WTC11 (cell line): ENCODE results near the gene RBM38. TPM values are rescaled to one million over a fixed set of nuclear protein-coding genes. Genes with fewer than 3 reads are reported as not detected.
"Not testable (repeated sequence)": the region's sequence is repeated elsewhere in the genome, so short reads cannot be mapped to it uniquely, and the experiment has no call there.

Source experiments
- ATAC-seq: fragments of 200-7000 bp; cut with Tn5 transposase; 2 replicates; pipeline ENCODE4 v1.10.0; 2021; ENCODE audit warnings: mild to moderate bottlenecking, moderate library complexity
- CTCF ChIA-PET: fragments of 300-600 bp; sonication (Branson Sonifier 250); formaldehyde crosslinking; loops from one replicate; lab custom pipeline; 2021; ENCODE audit warnings: antibody characterized with exemption; lab: Charles Lee
- POLR2A ChIA-PET: fragments of 350-600 bp; sonication (Branson Sonifier 250); formaldehyde crosslinking; loops from one replicate; lab custom pipeline; 2021; ENCODE audit warnings: antibody characterized with exemption; lab: Charles Lee
- DNase-seq: peaks from one replicate; pipeline ENCODE4 v3.0.0; 2021; ENCODE audit warnings: low spot score
- H3K27ac Mint-ChIP-seq: 2 replicates; pipeline ENCODE4 v1.8.0; 2021; ENCODE audit warnings: mixed read lengths
- H3K27me3 Mint-ChIP-seq: 2 replicates; pipeline ENCODE4 v1.8.0; 2021; ENCODE audit warnings: low read depth, mild to moderate bottlenecking, moderate library complexity, mixed read lengths
- H3K36me3 Mint-ChIP-seq: 2 replicates; pipeline ENCODE4 v1.8.0; 2021; ENCODE audit warnings: mixed read lengths
- H3K4me1 Mint-ChIP-seq: 2 replicates; pipeline ENCODE4 v1.8.0; 2022; ENCODE audit warnings: mixed read lengths
- H3K4me3 Mint-ChIP-seq: 2 replicates; pipeline ENCODE4 v1.8.0; 2021; ENCODE audit warnings: mild to moderate bottlenecking, moderate library complexity, mixed read lengths
- H3K9me3 Mint-ChIP-seq: 2 replicates; pipeline ENCODE4 v1.8.0; 2021; ENCODE audit warnings: mixed read lengths
- AFF4 ChIP-seq: sonication (generic); formaldehyde crosslinking; IDR thresholded peaks from 2 replicates; pipeline ENCODE4 v1.8.1; 2023; ENCODE audit warnings: mild to moderate bottlenecking, missing genetic modification reagents, borderline replicate concordance
- ATF1 ChIP-seq: sonication (generic); formaldehyde crosslinking; IDR thresholded peaks from 2 replicates; pipeline ENCODE4 v1.8.1; 2023; ENCODE audit warnings: mild to moderate bottlenecking, moderate library complexity, missing genetic modification reagents
- GABPB1 ChIP-seq: sonication (generic); formaldehyde crosslinking; IDR thresholded peaks from 2 replicates; pipeline ENCODE4 v1.8.1; 2023; ENCODE audit warnings: mild to moderate bottlenecking, missing genetic modification reagents
- GRHL2 ChIP-seq: fragments of 250-450 bp; sonication (Bioruptor Pico); IDR thresholded peaks from 2 replicates; pipeline ENCODE4 v1.8.0; 2022; ENCODE audit warnings: mild to moderate bottlenecking, moderate library complexity; ENCODE audit not compliant: insufficient replicate concordance, severe bottlenecking
- IRF2 ChIP-seq: sonication (generic); formaldehyde crosslinking; IDR thresholded peaks from 2 replicates; pipeline ENCODE4 v1.8.0; 2022; ENCODE audit warnings: low read depth, missing genetic modification reagents, borderline replicate concordance
- JUN ChIP-seq: sonication (generic); formaldehyde crosslinking; IDR thresholded peaks from 2 replicates; pipeline ENCODE4 v1.8.0; 2023; ENCODE audit warnings: mild to moderate bottlenecking, missing genetic modification reagents
- MAX ChIP-seq: sonication (generic); formaldehyde crosslinking; IDR thresholded peaks from 2 replicates; pipeline ENCODE4 v1.8.0; 2022; ENCODE audit warnings: mild to moderate bottlenecking, missing genetic modification reagents
- NFATC4 ChIP-seq: fragments of 250-450 bp; sonication (Bioruptor Pico); IDR thresholded peaks from 2 replicates; pipeline ENCODE4 v1.9.0; 2021; ENCODE audit warnings: mild to moderate bottlenecking
- NFYB ChIP-seq: sonication (generic); formaldehyde crosslinking; conservative IDR thresholded peaks from 2 replicates; pipeline ENCODE4 v1.8.0; 2022; ENCODE audit warnings: low read depth, missing genetic modification reagents
- SMAD4 ChIP-seq: sonication (generic); formaldehyde crosslinking; IDR thresholded peaks from 2 replicates; pipeline ENCODE4 v1.8.0; 2022; ENCODE audit warnings: mild to moderate bottlenecking, missing genetic modification reagents
- SP1 ChIP-seq: sonication (generic); formaldehyde crosslinking; conservative IDR thresholded peaks from 2 replicates; pipeline ENCODE4 v1.8.1; 2022; ENCODE audit warnings: missing genetic modification reagents
- TCF7 ChIP-seq: sonication (generic); formaldehyde crosslinking; IDR thresholded peaks from 2 replicates; pipeline ENCODE4 v1.8.0; 2022; ENCODE audit warnings: mild to moderate bottlenecking, low read depth, missing genetic modification reagents, moderate library complexity
- USF2 ChIP-seq: sonication (generic); formaldehyde crosslinking; IDR thresholded peaks from 2 replicates; pipeline ENCODE4 v1.8.1; 2023; ENCODE audit warnings: mild to moderate bottlenecking, missing genetic modification reagents, moderate library complexity
- ZNF138 ChIP-seq: sonication (generic); formaldehyde crosslinking; conservative IDR thresholded peaks from 2 replicates; pipeline ENCODE4 v1.8.1; 2022; ENCODE audit warnings: mild to moderate bottlenecking, moderate library complexity, missing genetic modification reagents
- ZNF423 ChIP-seq: fragments of 250-450 bp; sonication (Bioruptor Pico); IDR thresholded peaks from 2 replicates; pipeline ENCODE4 v2.1.2; 2022; ENCODE audit warnings: mild to moderate bottlenecking, moderate library complexity
- total RNA-seq: library from RNA; stranded (reverse); gene quantifications from 3 replicates; pipeline ENCODE4 v1.2.3, GENCODE V29; 2021
- TF ChIP-seq, protein P1 (sequence below): sonication (generic); formaldehyde crosslinking; IDR thresholded peaks from 2 replicates; pipeline ENCODE4 v1.8.0; 2023; ENCODE audit warnings: mild to moderate bottlenecking, missing genetic modification reagents
- TF ChIP-seq, protein P2 (sequence below): fragments of 250-450 bp; sonication (Bioruptor Pico); IDR thresholded peaks from 2 replicates; pipeline ENCODE4 v1.9.0; 2021; ENCODE audit warnings: moderate library complexity, mild to moderate bottlenecking, inconsistent platforms, borderline replicate concordance
- TF ChIP-seq, protein P3 (sequence below): sonication (generic); formaldehyde crosslinking; IDR thresholded peaks from 2 replicates; pipeline ENCODE4 v1.8.1; 2023; ENCODE audit warnings: mild to moderate bottlenecking, missing genetic modification reagents

Gene RBM38
- total RNA-seq, 1 experiment from 2014 or later, result 69.0 TPM

GRCh38 chr20:57348922-57349574, 42.1 kb upstream of the RBM38 start:
- H3K4me3 Mint-ChIP-seq, ATAC-seq, H3K27me3 Mint-ChIP-seq, DNase-seq, H3K9me3 Mint-ChIP-seq, H3K27ac Mint-ChIP-seq: not testable (repeated sequence)
- ChIA-PET CTCF (interaction anchor here (0.9 to 7.0 kb wide), 6 partner anchors 16 to 259 kb away, joined by 3 to 26 read pairs (median 16); partner anchors contain the start of gene SPO11), POLR2A (interaction anchor here (1.0 kb wide), 1 partner anchor 42 kb away, joined by 4 read pairs; the partner anchor contains the start of gene RBM38)
- Mint-ChIP-seq H3K36me3 (peaks cover 14% of the 10 kb centered on the region), H3K4me1 (peaks cover 11% of the 10 kb centered on the region)
- peak; percentile 28; the same call in 1 of the 2 replicates for TF ChIP-seq NFYB (CRISPR knock-in tag)

DNA sequence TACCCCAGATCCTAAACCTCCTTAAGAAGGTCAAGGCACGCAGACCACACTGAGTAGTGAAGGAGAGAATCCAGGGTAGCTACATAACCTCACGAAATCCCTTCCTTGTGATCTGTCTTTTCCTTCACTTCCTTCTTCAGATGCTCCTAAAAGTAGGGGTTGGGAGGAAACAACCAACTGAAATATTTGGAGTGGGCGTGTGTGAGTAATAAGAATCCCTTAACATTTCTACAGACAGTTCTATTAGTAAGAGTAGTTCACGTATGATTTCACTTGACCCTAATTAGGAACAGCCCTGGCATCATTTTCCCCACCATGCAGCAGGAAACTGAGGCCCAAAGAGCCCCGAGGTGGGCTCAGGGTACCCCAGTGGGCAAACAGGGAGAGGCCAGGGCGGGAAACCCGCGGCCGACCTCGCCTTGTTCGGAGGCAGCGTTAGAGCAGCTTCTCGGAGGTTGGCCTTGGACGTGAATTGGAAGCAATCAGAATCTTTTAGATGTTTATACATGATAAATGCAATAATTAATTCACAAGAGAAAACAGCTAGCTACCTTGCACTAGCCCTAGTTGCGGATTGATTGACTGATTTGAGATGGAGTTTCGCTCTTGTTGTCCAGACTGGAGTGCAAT, 41.0 kb upstream of the RBM38 start:
- H3K4me1 Mint-ChIP-seq, result peaks cover 11% of the 10 kb centered on the region
- ATAC-seq (no peak), DNase-seq (no peak)
- peaks cover 24% of the 10 kb centered on the region for H3K36me3 Mint-ChIP-seq
- H3K27ac Mint-ChIP-seq, result no peak overlapping the region
- ChIA-PET POLR2A (no interaction called here), CTCF (interaction anchor here (0.6 to 7.0 kb wide), 4 partner anchors 17 to 260 kb away, joined by 3 to 20 read pairs (median 16); partner anchors contain the start of gene SPO11)
- peaks cover 5% of the 10 kb centered on the region; the same call in 1 of the 2 replicates for H3K9me3 Mint-ChIP-seq
- H3K4me3 Mint-ChIP-seq, result peak overlapping the region; percentile 42
- H3K27me3 Mint-ChIP-seq, result peaks cover 6% of the 10 kb centered on the region
- no peak for TF ChIP-seq ATF1 (CRISPR knock-in tag)
- no peak for TF ChIP-seq MAX (CRISPR knock-in tag)
- no peak for TF ChIP-seq ZNF138 (CRISPR knock-in tag)
- no peak for TF ChIP-seq JUN
- TF ChIP-seq GABPB1, result no peak
- no peak for TF ChIP-seq ZNF423 (CRISPR knock-in tag)
- TF ChIP-seq TCF7, result no peak
- no peak for TF ChIP-seq IRF2 (CRISPR knock-in tag)
- TF ChIP-seq NFATC4, result no peak
- no peak for TF ChIP-seq USF2 (CRISPR knock-in tag)
- TF ChIP-seq GRHL2 (CRISPR knock-in tag), result no peak
- TF ChIP-seq, protein P1, sequence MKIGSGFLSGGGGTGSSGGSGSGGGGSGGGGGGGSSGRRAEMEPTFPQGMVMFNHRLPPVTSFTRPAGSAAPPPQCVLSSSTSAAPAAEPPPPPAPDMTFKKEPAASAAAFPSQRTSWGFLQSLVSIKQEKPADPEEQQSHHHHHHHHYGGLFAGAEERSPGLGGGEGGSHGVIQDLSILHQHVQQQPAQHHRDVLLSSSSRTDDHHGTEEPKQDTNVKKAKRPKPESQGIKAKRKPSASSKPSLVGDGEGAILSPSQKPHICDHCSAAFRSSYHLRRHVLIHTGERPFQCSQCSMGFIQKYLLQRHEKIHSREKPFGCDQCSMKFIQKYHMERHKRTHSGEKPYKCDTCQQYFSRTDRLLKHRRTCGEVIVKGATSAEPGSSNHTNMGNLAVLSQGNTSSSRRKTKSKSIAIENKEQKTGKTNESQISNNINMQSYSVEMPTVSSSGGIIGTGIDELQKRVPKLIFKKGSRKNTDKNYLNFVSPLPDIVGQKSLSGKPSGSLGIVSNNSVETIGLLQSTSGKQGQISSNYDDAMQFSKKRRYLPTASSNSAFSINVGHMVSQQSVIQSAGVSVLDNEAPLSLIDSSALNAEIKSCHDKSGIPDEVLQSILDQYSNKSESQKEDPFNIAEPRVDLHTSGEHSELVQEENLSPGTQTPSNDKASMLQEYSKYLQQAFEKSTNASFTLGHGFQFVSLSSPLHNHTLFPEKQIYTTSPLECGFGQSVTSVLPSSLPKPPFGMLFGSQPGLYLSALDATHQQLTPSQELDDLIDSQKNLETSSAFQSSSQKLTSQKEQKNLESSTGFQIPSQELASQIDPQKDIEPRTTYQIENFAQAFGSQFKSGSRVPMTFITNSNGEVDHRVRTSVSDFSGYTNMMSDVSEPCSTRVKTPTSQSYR (CRISPR knock-in tag), result no peak
- no peak for TF ChIP-seq AFF4 (CRISPR knock-in tag)
- TF ChIP-seq SMAD4, result no peak
- TF ChIP-seq, protein P2, sequence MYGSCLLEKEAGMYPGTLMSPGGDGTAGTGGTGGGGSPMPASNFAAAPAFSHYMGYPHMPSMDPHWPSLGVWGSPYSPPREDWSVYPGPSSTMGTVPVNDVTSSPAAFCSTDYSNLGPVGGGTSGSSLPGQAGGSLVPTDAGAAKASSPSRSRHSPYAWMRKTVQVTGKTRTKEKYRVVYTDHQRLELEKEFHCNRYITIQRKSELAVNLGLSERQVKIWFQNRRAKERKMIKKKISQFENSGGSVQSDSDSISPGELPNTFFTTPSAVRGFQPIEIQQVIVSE, result no peak
- TF ChIP-seq SP1 (CRISPR knock-in tag), result no peak
- TF ChIP-seq, protein P3, sequence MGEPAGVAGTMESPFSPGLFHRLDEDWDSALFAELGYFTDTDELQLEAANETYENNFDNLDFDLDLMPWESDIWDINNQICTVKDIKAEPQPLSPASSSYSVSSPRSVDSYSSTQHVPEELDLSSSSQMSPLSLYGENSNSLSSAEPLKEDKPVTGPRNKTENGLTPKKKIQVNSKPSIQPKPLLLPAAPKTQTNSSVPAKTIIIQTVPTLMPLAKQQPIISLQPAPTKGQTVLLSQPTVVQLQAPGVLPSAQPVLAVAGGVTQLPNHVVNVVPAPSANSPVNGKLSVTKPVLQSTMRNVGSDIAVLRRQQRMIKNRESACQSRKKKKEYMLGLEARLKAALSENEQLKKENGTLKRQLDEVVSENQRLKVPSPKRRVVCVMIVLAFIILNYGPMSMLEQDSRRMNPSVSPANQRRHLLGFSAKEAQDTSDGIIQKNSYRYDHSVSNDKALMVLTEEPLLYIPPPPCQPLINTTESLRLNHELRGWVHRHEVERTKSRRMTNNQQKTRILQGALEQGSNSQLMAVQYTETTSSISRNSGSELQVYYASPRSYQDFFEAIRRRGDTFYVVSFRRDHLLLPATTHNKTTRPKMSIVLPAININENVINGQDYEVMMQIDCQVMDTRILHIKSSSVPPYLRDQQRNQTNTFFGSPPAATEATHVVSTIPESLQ (CRISPR knock-in tag), result no peak

GRCh38 chr20:57350726-57351041, 40.5 kb upstream of the RBM38 start:
- H3K27ac Mint-ChIP-seq, ATAC-seq, H3K27me3 Mint-ChIP-seq, POLR2A ChIA-PET, H3K9me3 Mint-ChIP-seq, DNase-seq: not testable (repeated sequence)
- Mint-ChIP-seq H3K36me3 (peaks cover 28% of the 10 kb centered on the region), H3K4me3 (peak overlapping the region; percentile 87), H3K4me1 (peaks cover 11% of the 10 kb centered on the region)
- CTCF ChIA-PET, result interaction anchor here (2.6 to 7.0 kb wide), 3 partner anchors 18 to 259 kb away, joined by 14 to 20 read pairs (median 17); partner anchors contain the start of gene SPO11
